Measurements from ENCODE around the gene C1orf198.

C1orf198 gene

GRCh38 chr1:230809256-230809990 lies 58.9 kb downstream of the C1orf198 start:
- DNase-seq (ENCODE audit: low read depth): no peak

- DNase-seq (ENCODE audit: low read depth): no peak
Measured at GRCh38 chr1:230808281-230808872, 59.9 kb downstream of the C1orf198 start.

GRCh38 chr1:230807561-230808280 lies 60.6 kb downstream of the C1orf198 start:
- DNase-seq (ENCODE audit: low read depth): no peak

- DNase-seq (ENCODE audit: low read depth): no peak
Measured at GRCh38 chr1:230807029-230807428, 61.3 kb downstream of the C1orf198 start.

GRCh38 chr1:230806552-230806951 lies 61.8 kb downstream of the C1orf198 start:
- no peak for DNase-seq (ENCODE audit: low read depth)

- DNase-seq (ENCODE audit: low read depth): no peak
Measured at GRCh38 chr1:230804396-230804795, 63.9 kb downstream of the C1orf198 start.

GRCh38 chr1:230800891-230801840 lies 67.2 kb downstream of the C1orf198 start:
- DNase-seq (ENCODE audit: low read depth): no peak

GRCh38 chr1:230798491-230798890 lies 69.8 kb downstream of the C1orf198 start:
- no peak for DNase-seq (ENCODE audit: low read depth)

GRCh38 chr1:230797942-230798365 lies 70.4 kb downstream of the C1orf198 start:
- DNase-seq (ENCODE audit: low read depth): peak; percentile 30

- no peak for DNase-seq (ENCODE audit: low read depth)
Measured at GRCh38 chr1:230797376-230797920, 70.9 kb downstream of the C1orf198 start.

- no peak for DNase-seq (ENCODE audit: low read depth)
Measured at GRCh38 chr1:230796626-230797025, 71.7 kb downstream of the C1orf198 start.

GRCh38 chr1:230794871-230795605 lies 73.3 kb downstream of the C1orf198 start:
- no peak for DNase-seq (ENCODE audit: low read depth)

- no peak for DNase-seq (ENCODE audit: low read depth)
Measured at GRCh38 chr1:230794431-230794830, 73.9 kb downstream of the C1orf198 start.

- no peak for DNase-seq (ENCODE audit: low read depth)
Measured at GRCh38 chr1:230793463-230793745, 74.9 kb downstream of the C1orf198 start.

- DNase-seq (ENCODE audit: low read depth): no peak
Measured at GRCh38 chr1:230792691-230793462, 75.4 kb downstream of the C1orf198 start.

- DNase-seq (ENCODE audit: low read depth): no peak
Measured at GRCh38 chr1:230791986-230792564, 76.2 kb downstream of the C1orf198 start.

GRCh38 chr1:230790026-230790425 lies 78.3 kb downstream of the C1orf198 start:
- no peak for DNase-seq (ENCODE audit: low read depth)

- DNase-seq (ENCODE audit: low read depth): no peak
Measured at GRCh38 chr1:230788561-230789275, 79.6 kb downstream of the C1orf198 start.

- DNase-seq (ENCODE audit: low read depth): no peak
Measured at GRCh38 chr1:230787471-230787870, 80.8 kb downstream of the C1orf198 start.
